HepG2 (cell line): ENCODE results near the gene ZDHHC14. TPM values are rescaled to one million over a fixed set of nuclear protein-coding genes. Genes with fewer than 3 reads are reported as not detected.

Experiments used
- ARID5B ChIP-seq: IDR thresholded peaks from 2 replicates; pipeline ENCODE4 v1.4.0; 2020; ENCODE audit warnings: mild to moderate bottlenecking, missing genetic modification reagents
- GZF1 ChIP-seq: sonication (generic); formaldehyde crosslinking; IDR thresholded peaks from 2 replicates; pipeline ENCODE4 v1.5.1; 2020; ENCODE audit warnings: mild to moderate bottlenecking, missing genetic modification reagents
- MXD1 ChIP-seq: sonication (generic); formaldehyde crosslinking; IDR thresholded peaks from 2 replicates; pipeline ENCODE4 v1.4.0; 2020; ENCODE audit warnings: mild to moderate bottlenecking, missing genetic modification reagents
- POGK ChIP-seq: sonication (generic); formaldehyde crosslinking; conservative IDR thresholded peaks from 2 replicates; pipeline ENCODE4 v1.8.0; 2022; ENCODE audit warnings: mild to moderate bottlenecking, moderate library complexity, missing genetic modification reagents
- RNF219 ChIP-seq: sonication (generic); formaldehyde crosslinking; IDR thresholded peaks from 2 replicates; pipeline ENCODE4 v1.5.0; 2020; ENCODE audit warnings: mild to moderate bottlenecking, missing genetic modification reagents
- STAG1 ChIP-seq: sonication (generic); formaldehyde crosslinking; IDR thresholded peaks from 2 replicates; pipeline ENCODE4 v1.4.0; 2020; ENCODE audit warnings: missing genetic modification reagents
- ZEB1 ChIP-seq: IDR thresholded peaks from 2 replicates; pipeline ENCODE4 v1.6.1; 2012; ENCODE audit warnings: mild to moderate bottlenecking, low read depth, inconsistent platforms; ENCODE audit not compliant: insufficient replicate concordance
- ZFP36L1 ChIP-seq: sonication (generic); formaldehyde crosslinking; IDR thresholded peaks from 2 replicates; pipeline ENCODE4 v1.8.0; 2022; ENCODE audit warnings: mild to moderate bottlenecking, missing genetic modification reagents, moderate library complexity
- ZNF17 ChIP-seq: sonication (generic); formaldehyde crosslinking; IDR thresholded peaks from 2 replicates; pipeline ENCODE4 v1.5.0; 2020; ENCODE audit warnings: mild to moderate bottlenecking, missing genetic modification reagents
- ZNF646 ChIP-seq: sonication (generic); formaldehyde crosslinking; IDR thresholded peaks from 2 replicates; pipeline ENCODE4 v1.9.0; 2021; ENCODE audit warnings: mild to moderate bottlenecking, missing genetic modification reagents
- ZNF704 ChIP-seq: sonication (generic); formaldehyde crosslinking; IDR thresholded peaks from 2 replicates; pipeline ENCODE4 v1.8.1; 2023; ENCODE audit warnings: mild to moderate bottlenecking, inconsistent platforms, moderate library complexity, missing genetic modification reagents, borderline replicate concordance
- polyA plus RNA-seq, 8 experiments: library from polyadenylated mRNA; depleted of rRNA in 3 of 8; stranded (reverse) in 7 of 8; unstranded in 1 of 8; fragments of >200 nt; fragmentation: Illumina TruSeq in 4 of 8; extraction: Trizol in 4 of 8; gene quantifications; 2 replicates each; pipeline versions ENCODE4 v1.2.1 to v1.2.3, GENCODE V29; 2011 to 2016; ENCODE audit warnings: low read depth in 4 of 8, missing spikeins in 1 of 8, mixed read lengths in 1 of 8; ENCODE audit not compliant: insufficient read depth in 1 of 8
- total RNA-seq, 5 experiments: library from RNA; depleted of rRNA; stranded (reverse); fragments of >200 nt; fragmentation: Illumina TruSeq; extraction: Trizol; gene quantifications; 2 replicates each; pipeline ENCODE4 v1.2.3, GENCODE V29; 2016; ENCODE audit warnings: low read depth in 1 of 5

The ZDHHC14 gene
- total and polyA plus RNA-seq, 2 of the 13 experiments (the other 11 are each of a cell fraction or from before 2014, with no cell fraction given) = 3.7 to 9.5 TPM

GRCh38 chr6:157434349-157435033, 53.5 kb downstream of the ZDHHC14 start (continued):
- TF ChIP-seq RNF219 (CRISPR knock-in tag) (no peak), STAG1 (peak; percentile 24; the same call in 1 of the 2 replicates), ZNF17 (CRISPR knock-in tag) (no peak), POGK (CRISPR knock-in tag) (0 out of 2 replicates have a peak, but pooled peaks have one; percentile 30), GZF1 (no peak), ZFP36L1 (CRISPR knock-in tag) (no peak), MXD1 (CRISPR knock-in tag) (no peak), ARID5B (peak; percentile 91), ZEB1 (no peak), ZNF704 (no peak), ZNF646 (CRISPR knock-in tag) (no peak)
